GM23338 (cell line): ENCODE results near the gene CD99L2. TPM values are rescaled to one million over a fixed set of nuclear protein-coding genes. Genes with fewer than 3 reads are reported as not detected.
A peak's percentile ranks its signal among the peaks of the same experiment; 100 is the strongest.

ENCODE experiments used
- ATAC-seq: fragments of 200-7000 bp; cut with Tn5 transposase; 3 replicates; pipeline ENCODE4 v1.9.1; 2020
- DNase-seq: peaks from one replicate; pipeline ENCODE4 v3.0.0-alpha.2; 2015; ENCODE audit warnings: low spot score
- H2AFZ ChIP-seq: fragments of 200-600 bp; sonication (generic); 2 replicates; pipeline ENCODE4 v1.8.0; 2016; ENCODE audit warnings: antibody characterized with exemption, mild to moderate bottlenecking, moderate library complexity
- H3F3A ChIP-seq: fragments of 200-600 bp; sonication (generic); replicated peaks from 2 replicates; pipeline ENCODE4 v1.8.0; 2017; ENCODE audit warnings: antibody characterized with exemption, mixed run types, low read depth
- H3K27ac ChIP-seq: fragments of 200-600 bp; sonication (generic); 2 replicates; pipeline ENCODE4 v1.6.1; 2016; ENCODE audit warnings: low read depth
- H3K27me3 ChIP-seq: fragments of 200-600 bp; sonication (generic); 2 replicates; pipeline ENCODE4 v1.8.0; 2016; ENCODE audit warnings: mild to moderate bottlenecking, mixed run types, moderate library complexity; ENCODE audit not compliant: insufficient read depth
- H3K36me3 ChIP-seq: fragments of 200-600 bp; sonication (generic); 2 replicates; pipeline ENCODE4 v1.8.0; 2016; ENCODE audit warnings: mild to moderate bottlenecking; ENCODE audit not compliant: insufficient read depth
- H3K4me1 ChIP-seq: fragments of 200-600 bp; sonication (generic); 2 replicates; pipeline ENCODE4 v1.8.0; 2016; ENCODE audit warnings: mild to moderate bottlenecking, moderate library complexity; ENCODE audit not compliant: insufficient read depth
- H3K4me2 ChIP-seq: fragments of 200-600 bp; sonication (generic); 2 replicates; pipeline ENCODE4 v1.7.1; 2017; ENCODE audit warnings: mixed run types
- H3K4me3 ChIP-seq: fragments of 200-600 bp; sonication (generic); 2 replicates; pipeline ENCODE4 v1.6.1; 2016; ENCODE audit warnings: mixed run types
- H3K79me2 ChIP-seq: fragments of 200-600 bp; sonication (generic); replicated peaks from 2 replicates; pipeline ENCODE4 v1.8.0; 2017; ENCODE audit warnings: mild to moderate bottlenecking; ENCODE audit not compliant: insufficient read depth
- H3K9me2 ChIP-seq: fragments of 200-600 bp; sonication (generic); 2 replicates; pipeline ENCODE4 v1.8.0; 2017; ENCODE audit not compliant: insufficient read depth
- H4K20me1 ChIP-seq: fragments of 200-600 bp; sonication (generic); replicated peaks from 2 replicates; pipeline ENCODE4 v1.8.0; 2017; ENCODE audit warnings: mild to moderate bottlenecking; ENCODE audit not compliant: insufficient read depth
- H3K27ac Mint-ChIP-seq: 2 replicates; pipeline ENCODE4 v1.8.0; 2020; ENCODE audit warnings: inconsistent platforms, mild to moderate bottlenecking, moderate library complexity, mixed read lengths
- H3K27me3 Mint-ChIP-seq: 3 replicates; pipeline ENCODE4 v1.8.0; 2022; ENCODE audit warnings: low read depth, mild to moderate bottlenecking, moderate library complexity, mixed read lengths, inconsistent platforms; ENCODE audit not compliant: insufficient read depth, poor library complexity
- H3K36me3 Mint-ChIP-seq: 3 replicates; pipeline ENCODE4 v1.8.0; 2021; ENCODE audit warnings: low read depth, mild to moderate bottlenecking, inconsistent platforms, moderate library complexity, mixed read lengths
- H3K4me1 Mint-ChIP-seq: 3 replicates; pipeline ENCODE4 v1.8.0; 2020; ENCODE audit warnings: mild to moderate bottlenecking, inconsistent platforms, mixed read lengths
- H3K4me3 Mint-ChIP-seq: 3 replicates; pipeline ENCODE4 v1.8.0; 2021; ENCODE audit warnings: moderate library complexity, mild to moderate bottlenecking, inconsistent platforms, mixed read lengths
- H3K9me3 Mint-ChIP-seq: 3 replicates; pipeline ENCODE4 v1.8.0; 2020; ENCODE audit warnings: moderate library complexity, mild to moderate bottlenecking, inconsistent platforms, mixed read lengths
- CREB1 ChIP-seq: fragments of 250-450 bp; sonication (Bioruptor Pico); IDR thresholded peaks from 2 replicates; pipeline ENCODE4 v1.5.0; 2020; ENCODE audit warnings: low read depth, mild to moderate bottlenecking, moderate library complexity
- EZH2 ChIP-seq: fragments of 200-600 bp; sonication (generic); IDR thresholded peaks from one replicate; pipeline ENCODE4 v1.8.0; 2017; ENCODE audit warnings: antibody characterized with exemption, mild to moderate bottlenecking, low read depth; ENCODE audit not compliant: unreplicated experiment
- NANOG ChIP-seq: IDR thresholded peaks from 2 replicates; pipeline ENCODE4 v1.6.1; 2016; ENCODE audit warnings: antibody characterized with exemption, borderline replicate concordance
- POLR2AphosphoS5 ChIP-seq: IDR thresholded peaks from 2 replicates; pipeline ENCODE4 v1.6.1; 2016; ENCODE audit warnings: antibody characterized with exemption, low read depth
- ZNF331 ChIP-seq: fragments of 250-450 bp; sonication (Bioruptor Pico); IDR thresholded peaks from 2 replicates; pipeline ENCODE4 v1.5.0; 2020; ENCODE audit warnings: low read depth, mild to moderate bottlenecking, moderate library complexity
- polyA plus RNA-seq: library from polyadenylated mRNA; unstranded; fragments of >200 nt; fragmentation: Nextera tagmentation; extraction: Ambion mirVana; gene quantifications from 2 replicates; pipeline ENCODE4 v1.2.1, GENCODE V29; 2016
- total RNA-seq: library from RNA; depleted of rRNA; stranded (reverse); fragments of >200 nt; shearing (Covaris generic); gene quantifications from 2 replicates; pipeline ENCODE4 v1.2.3, GENCODE V29; 2014
- TF ChIP-seq, protein P1 (sequence below): IDR thresholded peaks from 2 replicates; pipeline ENCODE4 v1.6.1; 2016; ENCODE audit warnings: antibody characterized with exemption
- TF ChIP-seq, protein P2 (sequence below): fragments of 250-450 bp; sonication (Bioruptor Pico); IDR thresholded peaks from 2 replicates; pipeline ENCODE4 v1.5.0; 2020; ENCODE audit warnings: mild to moderate bottlenecking, moderate library complexity

The CD99L2 gene
- total and polyA plus RNA-seq, 2 experiments from 2014 or later = 2.6 to 6.4 TPM

DNA sequence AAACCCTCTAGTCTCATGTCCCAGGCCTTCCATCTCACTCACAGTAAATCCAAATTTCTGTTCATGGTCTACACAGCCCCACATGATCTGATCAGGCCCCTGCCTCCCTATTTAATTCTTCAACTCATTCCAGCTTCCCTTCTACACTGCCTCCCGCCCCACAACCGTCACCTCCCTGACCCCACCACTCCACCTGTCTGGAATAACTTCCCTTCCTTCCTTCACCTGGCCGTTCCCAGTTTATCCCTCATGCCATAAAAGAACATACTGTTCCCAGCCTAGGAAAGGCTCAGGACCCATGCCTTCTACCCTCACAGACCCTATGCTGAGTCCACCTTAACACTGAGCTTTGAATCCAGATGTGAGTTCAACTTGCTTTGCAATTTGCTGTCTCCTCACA is 6.8 kb upstream of the CD99L2 start (continued):
- TF ChIP-seq, protein P1, sequence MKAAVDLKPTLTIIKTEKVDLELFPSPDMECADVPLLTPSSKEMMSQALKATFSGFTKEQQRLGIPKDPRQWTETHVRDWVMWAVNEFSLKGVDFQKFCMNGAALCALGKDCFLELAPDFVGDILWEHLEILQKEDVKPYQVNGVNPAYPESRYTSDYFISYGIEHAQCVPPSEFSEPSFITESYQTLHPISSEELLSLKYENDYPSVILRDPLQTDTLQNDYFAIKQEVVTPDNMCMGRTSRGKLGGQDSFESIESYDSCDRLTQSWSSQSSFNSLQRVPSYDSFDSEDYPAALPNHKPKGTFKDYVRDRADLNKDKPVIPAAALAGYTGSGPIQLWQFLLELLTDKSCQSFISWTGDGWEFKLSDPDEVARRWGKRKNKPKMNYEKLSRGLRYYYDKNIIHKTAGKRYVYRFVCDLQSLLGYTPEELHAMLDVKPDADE = no peak

- H3K4me3 Mint-ChIP-seq = peak overlapping the region; percentile 70
- H2AFZ ChIP-seq = no peak overlapping the region
These were observed 4.6 kb upstream of the CD99L2 start for GRCh38 chrX:150903110-150903508.

DNA sequence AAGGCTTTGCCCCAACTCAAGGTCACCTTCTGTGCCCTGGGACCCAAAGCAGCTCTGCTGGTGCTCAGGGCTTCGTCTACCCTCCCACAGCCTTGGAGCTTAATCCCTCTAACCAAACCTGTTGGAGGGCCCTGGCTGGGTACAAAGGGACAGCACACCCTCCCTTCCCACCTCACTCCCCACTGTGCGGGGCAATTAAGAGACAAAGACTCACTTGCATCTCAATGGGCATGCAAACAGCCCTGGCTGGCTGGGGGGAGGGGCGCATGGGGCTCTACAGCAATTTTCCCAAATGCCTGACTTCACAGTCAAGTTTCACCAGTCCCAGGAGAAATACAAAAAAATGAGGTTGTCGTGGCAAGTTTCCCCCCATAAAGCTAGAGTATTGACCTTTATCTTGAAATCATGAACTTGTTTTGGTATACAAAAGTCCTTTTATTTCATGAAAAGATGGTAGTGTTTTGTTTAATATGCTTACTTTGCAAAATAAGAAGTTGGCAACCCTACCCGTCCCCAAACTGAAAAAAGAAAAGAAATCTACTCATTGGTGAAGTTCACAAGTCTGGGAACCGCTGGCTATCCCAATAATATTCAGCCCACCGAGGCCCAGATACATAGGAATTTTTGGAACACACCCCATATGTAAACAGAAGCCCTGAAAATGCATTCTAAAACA is 4.1 kb upstream of the CD99L2 start:
- Histone ChIP-seq H3K4me1 (peaks cover 42% of the 10 kb centered on the region), H3K9me2 (no peaks in the 10 kb centered on the region), H4K20me1 (0 out of 2 replicates have a peak, but pooled peaks cover under 1% of the 10 kb centered on the region), H3K27ac (peak overlapping the region; percentile 99), H3K27me3 (no peaks in the 10 kb centered on the region), H3K36me3 (no peaks in the 10 kb centered on the region), H2AFZ (no peak overlapping the region), H3K4me3 (peak overlapping the region; percentile 48), H3K4me2 (peak overlapping the region; percentile 77), H3F3A (0 out of 2 replicates have a peak, but pooled peaks cover 3% of the 10 kb centered on the region), H3K79me2 (peaks cover under 1% of the 10 kb centered on the region; the same call in 1 of the 2 replicates)
- Mint-ChIP-seq H3K4me1 (peaks cover 50% of the 10 kb centered on the region), H3K27ac (peak overlapping the region; percentile 99), H3K4me3 (peak overlapping the region; percentile 70), H3K36me3 (no peaks in the 10 kb centered on the region), H3K27me3 (peaks cover 15% of the 10 kb centered on the region), H3K9me3 (no peaks in the 10 kb centered on the region; the same call in 1 of the 3 replicates)
- ATAC-seq = peak; percentile 66
- peak; percentile 98 for TF ChIP-seq NANOG
- TF ChIP-seq, protein P2, sequence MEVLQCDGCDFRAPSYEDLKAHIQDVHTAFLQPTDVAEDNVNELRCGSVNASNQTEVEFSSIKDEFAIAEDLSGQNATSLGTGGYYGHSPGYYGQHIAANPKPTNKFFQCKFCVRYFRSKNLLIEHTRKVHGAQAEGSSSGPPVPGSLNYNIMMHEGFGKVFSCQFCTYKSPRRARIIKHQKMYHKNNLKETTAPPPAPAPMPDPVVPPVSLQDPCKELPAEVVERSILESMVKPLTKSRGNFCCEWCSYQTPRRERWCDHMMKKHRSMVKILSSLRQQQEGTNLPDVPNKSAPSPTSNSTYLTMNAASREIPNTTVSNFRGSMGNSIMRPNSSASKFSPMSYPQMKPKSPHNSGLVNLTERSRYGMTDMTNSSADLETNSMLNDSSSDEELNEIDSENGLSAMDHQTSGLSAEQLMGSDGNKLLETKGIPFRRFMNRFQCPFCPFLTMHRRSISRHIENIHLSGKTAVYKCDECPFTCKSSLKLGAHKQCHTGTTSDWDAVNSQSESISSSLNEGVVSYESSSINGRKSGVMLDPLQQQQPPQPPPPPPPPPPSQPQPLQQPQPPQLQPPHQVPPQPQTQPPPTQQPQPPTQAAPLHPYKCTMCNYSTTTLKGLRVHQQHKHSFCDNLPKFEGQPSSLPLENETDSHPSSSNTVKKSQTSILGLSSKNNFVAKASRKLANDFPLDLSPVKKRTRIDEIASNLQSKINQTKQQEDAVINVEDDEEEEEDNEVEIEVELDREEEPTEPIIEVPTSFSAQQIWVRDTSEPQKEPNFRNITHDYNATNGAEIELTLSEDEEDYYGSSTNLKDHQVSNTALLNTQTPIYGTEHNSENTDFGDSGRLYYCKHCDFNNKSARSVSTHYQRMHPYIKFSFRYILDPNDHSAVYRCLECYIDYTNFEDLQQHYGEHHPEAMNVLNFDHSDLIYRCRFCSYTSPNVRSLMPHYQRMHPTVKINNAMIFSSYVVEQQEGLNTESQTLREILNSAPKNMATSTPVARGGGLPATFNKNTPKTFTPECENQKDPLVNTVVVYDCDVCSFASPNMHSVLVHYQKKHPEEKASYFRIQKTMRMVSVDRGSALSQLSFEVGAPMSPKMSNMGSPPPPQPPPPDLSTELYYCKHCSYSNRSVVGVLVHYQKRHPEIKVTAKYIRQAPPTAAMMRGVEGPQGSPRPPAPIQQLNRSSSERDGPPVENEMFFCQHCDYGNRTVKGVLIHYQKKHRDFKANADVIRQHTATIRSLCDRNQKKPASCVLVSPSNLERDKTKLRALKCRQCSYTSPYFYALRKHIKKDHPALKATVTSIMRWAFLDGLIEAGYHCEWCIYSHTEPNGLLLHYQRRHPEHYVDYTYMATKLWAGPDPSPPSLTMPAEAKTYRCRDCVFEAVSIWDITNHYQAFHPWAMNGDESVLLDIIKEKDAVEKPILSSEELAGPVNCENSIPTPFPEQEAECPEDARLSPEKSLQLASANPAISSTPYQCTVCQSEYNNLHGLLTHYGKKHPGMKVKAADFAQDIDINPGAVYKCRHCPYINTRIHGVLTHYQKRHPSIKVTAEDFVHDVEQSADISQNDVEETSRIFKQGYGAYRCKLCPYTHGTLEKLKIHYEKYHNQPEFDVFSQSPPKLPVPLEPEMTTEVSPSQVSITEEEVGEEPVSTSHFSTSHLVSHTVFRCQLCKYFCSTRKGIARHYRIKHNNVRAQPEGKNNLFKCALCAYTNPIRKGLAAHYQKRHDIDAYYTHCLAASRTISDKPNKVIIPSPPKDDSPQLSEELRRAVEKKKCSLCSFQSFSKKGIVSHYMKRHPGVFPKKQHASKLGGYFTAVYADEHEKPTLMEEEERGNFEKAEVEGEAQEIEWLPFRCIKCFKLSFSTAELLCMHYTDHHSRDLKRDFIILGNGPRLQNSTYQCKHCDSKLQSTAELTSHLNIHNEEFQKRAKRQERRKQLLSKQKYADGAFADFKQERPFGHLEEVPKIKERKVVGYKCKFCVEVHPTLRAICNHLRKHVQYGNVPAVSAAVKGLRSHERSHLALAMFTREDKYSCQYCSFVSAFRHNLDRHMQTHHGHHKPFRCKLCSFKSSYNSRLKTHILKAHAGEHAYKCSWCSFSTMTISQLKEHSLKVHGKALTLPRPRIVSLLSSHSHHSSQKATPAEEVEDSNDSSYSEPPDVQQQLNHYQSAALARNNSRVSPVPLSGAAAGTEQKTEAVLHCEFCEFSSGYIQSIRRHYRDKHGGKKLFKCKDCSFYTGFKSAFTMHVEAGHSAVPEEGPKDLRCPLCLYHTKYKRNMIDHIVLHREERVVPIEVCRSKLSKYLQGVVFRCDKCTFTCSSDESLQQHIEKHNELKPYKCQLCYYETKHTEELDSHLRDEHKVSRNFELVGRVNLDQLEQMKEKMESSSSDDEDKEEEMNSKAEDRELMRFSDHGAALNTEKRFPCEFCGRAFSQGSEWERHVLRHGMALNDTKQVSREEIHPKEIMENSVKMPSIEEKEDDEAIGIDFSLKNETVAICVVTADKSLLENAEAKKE (CRISPR knock-in tag) = peak; percentile 27; the same call in 1 of the 2 replicates
- TF ChIP-seq CREB1 (CRISPR knock-in tag) = peak; percentile 26; the same call in 1 of the 2 replicates
- TF ChIP-seq POLR2AphosphoS5 = peak; percentile 50; the same call in 1 of the 2 replicates
- no peak for TF ChIP-seq ZNF331 (CRISPR knock-in tag)
- no peak for TF ChIP-seq EZH2
- DNase-seq = peak; percentile 93

More at GRCh38 chrX:150903110-150903508, 4.6 kb upstream of the CD99L2 start:
- Mint-ChIP-seq H3K27ac (peak overlapping the region; percentile 99), H3K4me1 (peaks cover 49% of the 10 kb centered on the region), H3K36me3 (no peaks in the 10 kb centered on the region), H3K27me3 (peaks cover 15% of the 10 kb centered on the region), H3K9me3 (no peaks in the 10 kb centered on the region; the same call in 1 of the 3 replicates)
- ATAC-seq = peak; percentile 48
- H3K27me3 ChIP-seq = no peaks in the 10 kb centered on the region
- H3K9me2 ChIP-seq = no peaks in the 10 kb centered on the region
- H3K4me3 ChIP-seq = peak overlapping the region; percentile 48
- peak overlapping the region; percentile 99 for H3K27ac ChIP-seq
- H4K20me1 ChIP-seq = no peaks in the 10 kb centered on the region
- TF ChIP-seq, protein P1 = no peak
- TF ChIP-seq POLR2AphosphoS5 = peak; percentile 59
- H3K4me2 ChIP-seq = peak overlapping the region; percentile 77
- H3K36me3 ChIP-seq = no peaks in the 10 kb centered on the region
- peaks cover 42% of the 10 kb centered on the region for H3K4me1 ChIP-seq
- no peaks in the 10 kb centered on the region for H3K79me2 ChIP-seq
- 0 out of 2 replicates have a peak, but pooled peaks cover 3% of the 10 kb centered on the region for H3F3A ChIP-seq
- DNase-seq = peak; percentile 62
